SJSA1 (cell line): ENCODE measurements around the gene SLIT1. TPM values are rescaled to one million over a fixed set of nuclear protein-coding genes. Genes with fewer than 3 reads are reported as not detected.

Experiments used
- DNase-seq, 2 experiments: peaks; one replicate each; pipeline ENCODE4 v3.0.0-alpha.2; 2015 to 2020; ENCODE audit warnings: low spot score in 2 of 2, low read depth in 1 of 2
- H3K27ac ChIP-seq: fragments of 250-450 bp; sonication (Bioruptor Pico); 2 replicates; pipeline ENCODE4 v1.5.1; 2020; ENCODE audit warnings: mild to moderate bottlenecking, moderate library complexity
- H3K27me3 ChIP-seq: fragments of 250-450 bp; sonication (Bioruptor Pico); replicated peaks from 2 replicates; pipeline ENCODE4 v1.5.1; 2020; ENCODE audit warnings: mild to moderate bottlenecking, moderate library complexity
- H3K36me3 ChIP-seq: fragments of 250-450 bp; sonication (Bioruptor Pico); 2 replicates; pipeline ENCODE4 v1.5.1; 2020; ENCODE audit warnings: mild to moderate bottlenecking
- H3K4me1 ChIP-seq: fragments of 250-450 bp; sonication (Bioruptor Pico); replicated peaks from 2 replicates; pipeline ENCODE4 v1.6.1; 2021; ENCODE audit warnings: mild to moderate bottlenecking
- H3K4me3 ChIP-seq: fragments of 250-450 bp; sonication (Bioruptor Pico); 2 replicates; pipeline ENCODE4 v1.5.1; 2020; ENCODE audit warnings: mild to moderate bottlenecking
- H3K9me3 ChIP-seq: fragments of 250-450 bp; sonication (Bioruptor Pico); replicated peaks from 2 replicates; pipeline ENCODE4 v1.5.1; 2020; ENCODE audit warnings: mild to moderate bottlenecking
- total RNA-seq: library from RNA; depleted of rRNA; stranded (reverse); fragments of >200 nt; shearing (Covaris generic); gene quantifications from 2 replicates; pipeline ENCODE4 v1.2.3, GENCODE V29; 2014; rRNA removed

Gene SLIT1
- total RNA-seq, 1 experiment from 2014 or later, result not detected

- Histone ChIP-seq H3K4me3 (no peak overlapping the region), H3K27ac (no peak overlapping the region), H3K36me3 (no peaks in the 10 kb centered on the region), H3K27me3 (no peaks in the 10 kb centered on the region), H3K9me3 (no peaks in the 10 kb centered on the region), H3K4me1 (peaks cover 22% of the 10 kb centered on the region)
- no peak for DNase-seq
These were observed 221.6 kb downstream of the SLIT1 start for GRCh38 chr10:96964131-96964530.

- Histone ChIP-seq H3K27ac (no peak overlapping the region), H3K4me1 (0 out of 2 replicates have a peak, but pooled peaks cover 5% of the 10 kb centered on the region), H3K27me3 (no peaks in the 10 kb centered on the region), H3K4me3 (no peak overlapping the region), H3K9me3 (no peaks in the 10 kb centered on the region), H3K36me3 (peaks cover 7% of the 10 kb centered on the region)
- DNase-seq, result no peak
These were observed 224.9 kb downstream of the SLIT1 start for GRCh38 chr10:96960872-96961271.

- peaks cover 18% of the 10 kb centered on the region for H3K36me3 ChIP-seq
- no peaks in the 10 kb centered on the region for H3K9me3 ChIP-seq
- H3K4me3 ChIP-seq, result no peak overlapping the region
- no peak overlapping the region for H3K27ac ChIP-seq
- 0 out of 2 replicates have a peak, but pooled peaks cover 5% of the 10 kb centered on the region for H3K4me1 ChIP-seq
- no peak for DNase-seq
- H3K27me3 ChIP-seq, result no peaks in the 10 kb centered on the region
These were observed 226.0 kb downstream of the SLIT1 start for GRCh38 chr10:96959733-96960132.

GRCh38 chr10:96958071-96958470 lies 227.7 kb downstream of the SLIT1 start:
- H3K36me3 ChIP-seq, result peaks cover 23% of the 10 kb centered on the region
- no peak for DNase-seq
- no peaks in the 10 kb centered on the region for H3K9me3 ChIP-seq
- 0 out of 2 replicates have a peak, but pooled peaks cover 5% of the 10 kb centered on the region for H3K4me1 ChIP-seq
- no peak overlapping the region for H3K4me3 ChIP-seq
- no peaks in the 10 kb centered on the region for H3K27me3 ChIP-seq
- H3K27ac ChIP-seq, result no peak overlapping the region

GRCh38 chr10:96955794-96956193 lies 230.0 kb downstream of the SLIT1 start:
- H3K27ac ChIP-seq, result no peak overlapping the region
- no peaks in the 10 kb centered on the region for H3K9me3 ChIP-seq
- peaks cover 23% of the 10 kb centered on the region for H3K36me3 ChIP-seq
- H3K4me1 ChIP-seq, result 0 out of 2 replicates have a peak, but pooled peaks cover 5% of the 10 kb centered on the region
- DNase-seq, result no peak
- H3K27me3 ChIP-seq, result no peaks in the 10 kb centered on the region
- H3K4me3 ChIP-seq, result no peak overlapping the region

- Histone ChIP-seq H3K4me1 (no peaks in the 10 kb centered on the region), H3K27ac (no peak overlapping the region), H3K36me3 (peaks cover 23% of the 10 kb centered on the region), H3K27me3 (no peaks in the 10 kb centered on the region), H3K9me3 (no peaks in the 10 kb centered on the region), H3K4me3 (no peak overlapping the region)
- no peak for DNase-seq
These were observed 233.8 kb downstream of the SLIT1 start for GRCh38 chr10:96951954-96952353.

GRCh38 chr10:96949039-96949683 lies 236.6 kb downstream of the SLIT1 start:
- Histone ChIP-seq H3K4me1 (no peaks in the 10 kb centered on the region), H3K36me3 (peaks cover 5% of the 10 kb centered on the region; the same call in 1 of the 2 replicates), H3K4me3 (no peak overlapping the region), H3K27ac (no peak overlapping the region), H3K9me3 (no peaks in the 10 kb centered on the region), H3K27me3 (no peaks in the 10 kb centered on the region)
- no peak for DNase-seq

Other genes with a start within 250 kb of the SLIT1 start
- 18.5 and 20.6 TPM in 2 replicates for gene ARHGAP19, start 106.7 kb upstream of the SLIT1 start, total RNA-seq
- gene FRAT1, start 133.3 kb upstream of the SLIT1 start, total RNA-seq, result 1.7 and 2.2 TPM in 2 replicates
- gene FRAT2, start 148.8 kb upstream of the SLIT1 start, total RNA-seq, result 6.4 and 6.9 TPM in 2 replicates
- gene RRP12, start 215.4 kb upstream of the SLIT1 start, total RNA-seq, result 25.1 and 26.4 TPM in 2 replicates
- gene PGAM1, start 240.2 kb upstream of the SLIT1 start, total RNA-seq, result 475 and 591 TPM in 2 replicates